Trophoblast cell (in vitro differentiated cells and primary cell): ENCODE measurements around the gene SRPX2.
A peak's percentile ranks its signal among the peaks of the same experiment; 100 is the strongest.

ENCODE experiments used
- DNase-seq, 2 donors: peaks; one replicate each; pipeline ENCODE4 v3.0.0-alpha.2; 2016
- H2AFZ ChIP-seq: 2 replicates; pipeline ENCODE4 v1.6.1; 2013; ENCODE audit warnings: low read length, moderate library complexity, mild to moderate bottlenecking; ENCODE audit not compliant: insufficient read depth, poor library complexity
- H2AK5ac ChIP-seq: 2 replicates; pipeline ENCODE4 v1.6.1; 2013; ENCODE audit warnings: mild to moderate bottlenecking, low read length
- H2BK120ac ChIP-seq: 2 replicates; pipeline ENCODE4 v1.6.1; 2013; ENCODE audit warnings: low read length, mild to moderate bottlenecking, moderate library complexity; ENCODE audit not compliant: insufficient read depth, poor library complexity
- H2BK12ac ChIP-seq: 2 replicates; pipeline ENCODE4 v1.6.1; 2013; ENCODE audit warnings: mild to moderate bottlenecking, low read length, moderate library complexity
- H2BK5ac ChIP-seq: 2 replicates; pipeline ENCODE4 v1.6.1; 2013; ENCODE audit warnings: low read length, low read depth, moderate library complexity, mild to moderate bottlenecking; ENCODE audit not compliant: poor library complexity
- H3K14ac ChIP-seq: 2 replicates; pipeline ENCODE4 v1.6.1; 2013; ENCODE audit warnings: mild to moderate bottlenecking, low read length
- H3K18ac ChIP-seq: 2 replicates; pipeline ENCODE4 v1.6.1; 2013; ENCODE audit warnings: mild to moderate bottlenecking, low read length
- H3K23ac ChIP-seq: 2 replicates; pipeline ENCODE4 v1.6.1; 2013; ENCODE audit warnings: low read length
- H3K27ac ChIP-seq: 2 replicates; pipeline ENCODE4 v1.5.1; 2013; ENCODE audit warnings: low read depth, mild to moderate bottlenecking, inconsistent platforms, low read length, moderate library complexity
- H3K27me3 ChIP-seq: 2 replicates; pipeline ENCODE4 v1.6.1; 2013; ENCODE audit warnings: inconsistent platforms, mild to moderate bottlenecking, low read length, moderate library complexity; ENCODE audit not compliant: insufficient read depth
- H3K36me3 ChIP-seq, 2 experiments: 1 replicate in 1 of 2; 2 replicates in 1 of 2; pipeline ENCODE4 v1.6.1; 2013; ENCODE audit warnings: low read length in 2 of 2, mild to moderate bottlenecking in 2 of 2, moderate library complexity in 1 of 2; ENCODE audit not compliant: insufficient read depth in 2 of 2, control insufficient read depth in 1 of 2
- H3K4ac ChIP-seq: 2 replicates; pipeline ENCODE4 v1.6.1; 2013; ENCODE audit warnings: low read depth, mild to moderate bottlenecking, low read length, moderate library complexity
- H3K4me1 ChIP-seq, 2 experiments: 1 replicate in 1 of 2; 2 replicates in 1 of 2; pipeline ENCODE4 v1.6.1; 2013; ENCODE audit warnings: low read length in 2 of 2, mild to moderate bottlenecking in 2 of 2, moderate library complexity in 1 of 2; ENCODE audit not compliant: insufficient read depth in 2 of 2, control insufficient read depth in 1 of 2
- H3K4me2 ChIP-seq: 2 replicates; pipeline ENCODE4 v1.6.1; 2013; ENCODE audit warnings: inconsistent platforms, mild to moderate bottlenecking, low read length, moderate library complexity
- H3K4me3 ChIP-seq: 2 replicates; pipeline ENCODE4 v1.5.1; 2013; ENCODE audit warnings: mild to moderate bottlenecking, low read depth, low read length, inconsistent platforms
- H3K79me1 ChIP-seq: one replicate; pipeline ENCODE4 v1.6.1; 2013; ENCODE audit warnings: low read length
- H3K79me2 ChIP-seq: 2 replicates; pipeline ENCODE4 v1.6.1; 2013; ENCODE audit warnings: low read length, mild to moderate bottlenecking; ENCODE audit not compliant: control insufficient read depth, insufficient read depth, poor library complexity
- H3K9ac ChIP-seq: 2 replicates; pipeline ENCODE4 v1.6.1; 2013; ENCODE audit warnings: mild to moderate bottlenecking, low read length
- H3K9me3 ChIP-seq: 2 replicates; pipeline ENCODE4 v1.6.1; 2013; ENCODE audit warnings: low read depth, mild to moderate bottlenecking, control low read depth, inconsistent platforms, low read length; ENCODE audit not compliant: insufficient read depth
- H4K12ac ChIP-seq: 2 replicates; pipeline ENCODE4 v1.6.1; 2013; ENCODE audit warnings: low read depth, mild to moderate bottlenecking, low read length, moderate library complexity
- H4K8ac ChIP-seq: 2 replicates; pipeline ENCODE4 v1.6.1; 2013; ENCODE audit warnings: low read depth, mild to moderate bottlenecking, low read length, moderate library complexity
- H4K91ac ChIP-seq: one replicate; pipeline ENCODE4 v1.6.1; 2013; ENCODE audit warnings: low read depth, mild to moderate bottlenecking, low read length, moderate library complexity
- WGBS: extraction: QIAGEN DNeasy Blood & Tissue Kit; methylation state at CpG from one replicate; pipeline ENCODE4 v1.1.7; 2013; ENCODE audit warnings: missing lambda C conversion rate; ENCODE audit not compliant: insufficient read length, insufficient coverage; ENCODE audit errors: extremely low coverage; 5-methylcytosine and 5-hydroxymethylcytosine counted together

The SRPX2 gene

GRCh38 chrX:100700809-100701208, 56.8 kb downstream of the SRPX2 start:
- no peaks in the 10 kb centered on the region for H3K27me3 ChIP-seq
- no peak overlapping the region for H2BK5ac ChIP-seq
- no peak overlapping the region for H4K12ac ChIP-seq
- no peak overlapping the region for H2BK12ac ChIP-seq
- no peak overlapping the region for H3K4me2 ChIP-seq
- no peaks in the 10 kb centered on the region for H3K4me1 ChIP-seq
- H3K9ac ChIP-seq, result no peak overlapping the region
- H2AK5ac ChIP-seq, result no peak overlapping the region
- no peak overlapping the region for H3K18ac ChIP-seq
- H4K8ac ChIP-seq, result no peak overlapping the region
- no CpG with 5 or more reads among the region's 1 CpG for WGBS
- H3K79me1 ChIP-seq, result no peaks in the 10 kb centered on the region
- no peaks in the 10 kb centered on the region for H3K36me3 ChIP-seq
- H3K79me2 ChIP-seq, result no peaks in the 10 kb centered on the region
- H2BK120ac ChIP-seq, result no peak overlapping the region
- no peak overlapping the region for H3K27ac ChIP-seq
- no peak overlapping the region for H4K91ac ChIP-seq
- H3K9me3 ChIP-seq, result no peaks in the 10 kb centered on the region
- H2AFZ ChIP-seq, result no peak overlapping the region
- DNase-seq, result no peak
- H3K14ac ChIP-seq, result no peak overlapping the region
- no peak overlapping the region for H3K23ac ChIP-seq
- H3K4me3 ChIP-seq, result no peak overlapping the region
- H3K4ac ChIP-seq, result no peak overlapping the region

GRCh38 chrX:100704581-100705203, 60.7 kb downstream of the SRPX2 start:
- no peak overlapping the region for H2BK5ac ChIP-seq
- H3K9ac ChIP-seq, result no peak overlapping the region
- no peaks in the 10 kb centered on the region for H3K27me3 ChIP-seq
- H2AK5ac ChIP-seq, result no peak overlapping the region
- no peak overlapping the region for H2AFZ ChIP-seq
- no peak overlapping the region for H4K12ac ChIP-seq
- no peak overlapping the region for H2BK12ac ChIP-seq
- no peaks in the 10 kb centered on the region for H3K79me1 ChIP-seq
- H3K36me3 ChIP-seq, result no peaks in the 10 kb centered on the region
- H3K9me3 ChIP-seq, result no peaks in the 10 kb centered on the region
- no peak overlapping the region for H4K8ac ChIP-seq
- WGBS, result no CpG with 5 or more reads among the region's 3 CpGs
- H3K4me1 ChIP-seq, result no peaks in the 10 kb centered on the region
- no peak overlapping the region for H2BK120ac ChIP-seq
- H4K91ac ChIP-seq, result no peak overlapping the region
- H3K79me2 ChIP-seq, result no peaks in the 10 kb centered on the region
- DNase-seq, result no peak
- H3K4me2 ChIP-seq, result no peak overlapping the region
- H3K23ac ChIP-seq, result no peak overlapping the region
- H3K14ac ChIP-seq, result no peak overlapping the region
- no peak overlapping the region for H3K27ac ChIP-seq
- no peak overlapping the region for H3K4me3 ChIP-seq
- H3K4ac ChIP-seq, result no peak overlapping the region
- no peak overlapping the region for H3K18ac ChIP-seq

- Histone ChIP-seq H3K4me2 (no peak overlapping the region), H3K36me3 (no peaks in the 10 kb centered on the region), H4K91ac (no peak overlapping the region), H3K27ac (no peak overlapping the region), H3K23ac (no peak overlapping the region), H2AK5ac (no peak overlapping the region), H2AFZ (no peak overlapping the region), H3K9me3 (no peaks in the 10 kb centered on the region), H3K4me1 (no peaks in the 10 kb centered on the region), H3K4me3 (no peak overlapping the region), H2BK120ac (no peak overlapping the region), H3K14ac (no peak overlapping the region), H4K12ac (no peak overlapping the region), H4K8ac (no peak overlapping the region), H3K18ac (no peak overlapping the region), H2BK5ac (no peak overlapping the region), H3K27me3 (no peaks in the 10 kb centered on the region), H3K79me2 (no peaks in the 10 kb centered on the region), H3K4ac (no peak overlapping the region), H2BK12ac (no peak overlapping the region), H3K9ac (no peak overlapping the region), H3K79me1 (no peaks in the 10 kb centered on the region)
- no CpG with 5 or more reads among the region's 3 CpGs for WGBS
- no peak for DNase-seq
These were observed 66.8 kb downstream of the SRPX2 start for GRCh38 chrX:100710816-100711215.

GRCh38 chrX:100717363-100717762, 73.4 kb downstream of the SRPX2 start:
- H3K4me2 ChIP-seq, result no peak overlapping the region
- H3K14ac ChIP-seq, result no peak overlapping the region
- no peaks in the 10 kb centered on the region for H3K27me3 ChIP-seq
- no peak overlapping the region for H2AK5ac ChIP-seq
- no peaks in the 10 kb centered on the region for H3K79me1 ChIP-seq
- H3K9me3 ChIP-seq, result no peaks in the 10 kb centered on the region
- no peak overlapping the region for H3K9ac ChIP-seq
- peak in 1 of 2 donors; percentile 4 for DNase-seq
- no peaks in the 10 kb centered on the region for H3K79me2 ChIP-seq
- H3K4me1 ChIP-seq, result no peaks in the 10 kb centered on the region
- no peak overlapping the region for H2BK12ac ChIP-seq
- WGBS, result no CpG with 5 or more reads among the region's 8 CpGs
- H2BK5ac ChIP-seq, result no peak overlapping the region
- H3K36me3 ChIP-seq, result no peaks in the 10 kb centered on the region
- H4K8ac ChIP-seq, result no peak overlapping the region
- no peak overlapping the region for H2AFZ ChIP-seq
- H3K27ac ChIP-seq, result no peak overlapping the region
- H3K18ac ChIP-seq, result no peak overlapping the region
- H3K4me3 ChIP-seq, result no peak overlapping the region
- no peak overlapping the region for H4K91ac ChIP-seq
- no peak overlapping the region for H4K12ac ChIP-seq
- H3K23ac ChIP-seq, result no peak overlapping the region
- H3K4ac ChIP-seq, result no peak overlapping the region
- no peak overlapping the region for H2BK120ac ChIP-seq
